Endothelial cell of umbilical vein (primary cell): ENCODE results near the gene GPR160. TPM values are rescaled to one million over a fixed set of nuclear protein-coding genes. Genes with fewer than 3 reads are reported as not detected.

Experiments used
- BruUV-seq: library from RNA; stranded (reverse); fragments of 400-500 nt; replicated peaks from 2 replicates; lab custom pipeline; 2021; lab: Mats Ljungman, UMichigan
- CTCF ChIA-PET: fragments of 300-600, 350-600 bp; sonication (Branson Sonifier 250); formaldehyde crosslinking; loops from one replicate; lab custom pipeline; 2021; ENCODE audit warnings: antibody characterized with exemption, inconsistent platforms; lab: Charles Lee
- POLR2A ChIA-PET: fragments of 300-600, 350-600 bp; sonication (Branson Sonifier 250); formaldehyde crosslinking; loops from one replicate; lab custom pipeline; 2021; ENCODE audit warnings: antibody characterized with exemption, inconsistent platforms; lab: Charles Lee
- DNase-seq: peaks from one replicate; pipeline ENCODE4 v3.0.0-alpha.2; 2011; ENCODE audit warnings: low read depth, low spot score
- FAIRE-seq: peaks from 2 replicates; lab custom pipeline; 2011; peaks lifted over from hg19 to GRCh38; lab: Jason Lieb, UNC
- H2AFZ ChIP-seq: 2 replicates; pipeline ENCODE4 v1.6.0; 2012; ENCODE audit warnings: low read depth, low read length, control low read depth, inconsistent platforms
- H3K27ac ChIP-seq: 2 replicates; pipeline ENCODE4 v1.5.1; 2011; ENCODE audit warnings: low read depth, mild to moderate bottlenecking, control low read depth, low read length, moderate library complexity; ENCODE audit not compliant: insufficient read depth
- H3K27me3 ChIP-seq, 2 experiments: 2 replicates each; pipeline versions ENCODE4 v1.6.0 to v1.6.1; 2011; ENCODE audit warnings: low read length in 2 of 2, mixed read lengths in 1 of 2; ENCODE audit not compliant: control insufficient read depth in 2 of 2, insufficient read depth in 2 of 2
- H3K36me3 ChIP-seq, 2 experiments: 2 replicates in 1 of 2; 3 replicates in 1 of 2; pipeline ENCODE4 v1.5.1; 2011; ENCODE audit warnings: low read length in 2 of 2, mild to moderate bottlenecking in 1 of 2, moderate library complexity in 1 of 2; ENCODE audit not compliant: control insufficient read depth in 2 of 2, insufficient read depth in 2 of 2; ENCODE audit errors: extremely low read depth in 1 of 2
- H3K4me1 ChIP-seq: 3 replicates; pipeline ENCODE4 v1.5.1; 2011; ENCODE audit warnings: mild to moderate bottlenecking, low read length; ENCODE audit not compliant: control insufficient read depth, insufficient read depth; ENCODE audit errors: extremely low read depth
- H3K4me2 ChIP-seq: 2 replicates; pipeline ENCODE4 v1.6.1; 2011; ENCODE audit warnings: low read length, control low read depth, mixed read lengths; ENCODE audit not compliant: insufficient read depth
- H3K4me3 ChIP-seq, 3 experiments: fragments of 200-600 bp in 1 of 3; sonication (generic), shearing (Covaris generic) in 1 of 3; replicated peaks in 1 of 3; 2 replicates each; pipeline ENCODE4 v1.5.1; 2011 to 2016; ENCODE audit warnings: control low read depth in 3 of 3, low read length in 3 of 3, mild to moderate bottlenecking in 2 of 3, inconsistent platforms in 1 of 3, low read depth in 1 of 3, moderate library complexity in 1 of 3; ENCODE audit not compliant: insufficient read depth in 1 of 3
- H3K79me2 ChIP-seq: 2 replicates; pipeline ENCODE4 v1.6.0; 2012; ENCODE audit warnings: low read length, inconsistent platforms; ENCODE audit not compliant: control insufficient read depth, insufficient read depth
- H3K9ac ChIP-seq: replicated peaks from 2 replicates; pipeline ENCODE3; 2011; ENCODE audit warnings: low read length, control low read depth; ENCODE audit not compliant: insufficient read depth; ENCODE audit errors: extremely low read depth
- H3K9me1 ChIP-seq: replicated peaks from 3 replicates; pipeline ENCODE4 v1.6.0; 2011; ENCODE audit warnings: mild to moderate bottlenecking, low read length; ENCODE audit not compliant: control insufficient read depth, insufficient read depth; ENCODE audit errors: extremely low read depth
- H3K9me3 ChIP-seq: replicated peaks from 2 replicates; pipeline ENCODE4 v1.5.1; 2012; ENCODE audit warnings: low read length, inconsistent platforms; ENCODE audit not compliant: control insufficient read depth, insufficient read depth
- H4K20me1 ChIP-seq: replicated peaks from 2 replicates; pipeline ENCODE3; 2011; ENCODE audit warnings: mild to moderate bottlenecking, low read length; ENCODE audit not compliant: control insufficient read depth, insufficient read depth; ENCODE audit errors: extremely low read depth
- EZH2 ChIP-seq: IDR thresholded peaks from 2 replicates; pipeline ENCODE4 v1.6.1; 2012; ENCODE audit warnings: borderline replicate concordance, low read depth, mild to moderate bottlenecking, moderate library complexity, low read length, inconsistent platforms; ENCODE audit not compliant: severe bottlenecking
- FOS ChIP-seq: IDR thresholded peaks from 2 replicates; pipeline ENCODE4 v1.6.1; 2011; ENCODE audit warnings: mild to moderate bottlenecking, low read length, moderate library complexity, borderline replicate concordance; ENCODE audit not compliant: insufficient read depth
- GATA2 ChIP-seq: IDR thresholded peaks from 2 replicates; pipeline ENCODE4 v1.7.0; 2011; ENCODE audit warnings: low read depth, mild to moderate bottlenecking, moderate library complexity, mixed read lengths, low read length; ENCODE audit not compliant: insufficient read length, insufficient read depth
- JUN ChIP-seq: IDR thresholded peaks from 2 replicates; pipeline ENCODE4 v1.6.1; 2011; ENCODE audit warnings: borderline replicate concordance, low read depth; ENCODE audit not compliant: insufficient read length, insufficient read depth
- MYC ChIP-seq: IDR thresholded peaks from one replicate; pipeline ENCODE4 v1.6.1; 2011; ENCODE audit warnings: mild to moderate bottlenecking, low read depth, low read length
- POLR2A ChIP-seq: IDR thresholded peaks from 2 replicates; pipeline ENCODE4 v1.6.1; 2012; ENCODE audit warnings: low read depth, mild to moderate bottlenecking, control low read depth, low read length
- POLR2AphosphoS5 ChIP-seq: IDR thresholded peaks from 2 replicates; pipeline ENCODE4 v1.6.1; 2012; ENCODE audit warnings: low read depth, mild to moderate bottlenecking, control low read depth, low read length, moderate library complexity; ENCODE audit not compliant: insufficient read depth
- dilution Hi-C: fragments of 300-500 bp; cut with MboI; formaldehyde crosslinking; loops from one replicate; pipeline ENCODE4 v1.15.0; 2019; ENCODE audit warnings: low sequenced_read_pairs; ENCODE audit not compliant: extremely low pct_ligation_motif_present
- intact Hi-C: fragments of 100-400 bp; cut with micrococcal nuclease; formaldehyde crosslinking; loops from one replicate; pipeline ENCODE4 v1.10.0; 2022
- polyA plus RNA-seq, 4 experiments: library from polyadenylated mRNA; depleted of rRNA in 3 of 4; stranded (reverse) in 3 of 4; unstranded in 1 of 4; fragments of >200 nt; gene quantifications; 2 replicates each; pipeline versions ENCODE4 v1.2.1 to v1.2.3, GENCODE V29; 2011 to 2012; ENCODE audit warnings: missing spikeins in 1 of 4
- total RNA-seq: library from RNA; stranded (reverse); gene quantifications from 2 replicates; pipeline ENCODE4 v1.2.3, GENCODE V29; 2021
- TF ChIP-seq, protein P1 (sequence below), 2 donors: IDR thresholded peaks; 1 replicate in 1 of 2; 2 replicates in 1 of 2; pipeline ENCODE4 v1.5.1; 2011; ENCODE audit warnings: low read length in 2 of 2, mild to moderate bottlenecking in 2 of 2, moderate library complexity in 2 of 2, control low read depth in 1 of 2, inconsistent platforms in 1 of 2, low read depth in 1 of 2; ENCODE audit not compliant: insufficient read depth in 1 of 2; ENCODE audit errors: extremely low read depth in 1 of 2
- TF ChIP-seq, protein P2 (sequence below): IDR thresholded peaks from 2 replicates; pipeline ENCODE4 v1.6.1; 2011; ENCODE audit not compliant: insufficient read depth, insufficient read length

Gene GPR160
- total and polyA plus RNA-seq, 2 donors (not counting 3 experiments of a cell fraction or from before 2014, with no cell fraction given), result 0.39 to 1.3 TPM

DNA sequence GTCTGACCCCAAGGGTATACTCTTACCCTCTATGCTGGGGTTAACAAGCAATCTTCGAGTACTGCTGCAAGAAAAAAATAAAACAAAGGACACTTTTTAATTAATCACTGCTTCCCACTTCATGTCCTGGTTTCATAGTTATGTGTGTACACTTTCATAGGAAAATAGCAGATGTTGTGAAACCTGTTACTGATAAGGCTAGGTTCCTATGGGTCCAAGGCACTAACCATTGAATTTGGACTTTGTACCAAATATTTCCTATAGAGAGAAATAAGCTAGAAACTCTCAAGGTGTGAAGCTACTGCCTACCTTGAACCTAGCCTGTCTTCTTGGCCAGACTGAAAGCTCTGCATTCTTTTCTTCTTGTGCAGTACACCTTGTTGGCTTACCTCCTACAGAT lies 14.6 kb upstream of the GPR160 start:
- Histone ChIP-seq H3K4me2 (no peak overlapping the region), H3K36me3 (no peaks in the 10 kb centered on the region), H3K79me2 (no peaks in the 10 kb centered on the region), H3K27ac (no peak overlapping the region), H3K4me1 (no peaks in the 10 kb centered on the region), H3K4me3 (no peak overlapping the region), H4K20me1 (no peaks in the 10 kb centered on the region), H3K27me3 (peaks cover 8 to 10% of the 10 kb centered on the region in 2 experiments), H3K9me1 (no peaks in the 10 kb centered on the region), H3K9me3 (no peaks in the 10 kb centered on the region), H2AFZ (no peak overlapping the region), H3K9ac (no peak overlapping the region)
- FAIRE-seq (no peak), DNase-seq (no peak)
- ChIA-PET POLR2A (no interaction called here), CTCF (interaction anchor here (1.1 kb wide), 1 partner anchor 17 kb away, joined by 4 read pairs; no protein-coding TSS in a partner anchor)
- intact Hi-C loops, result no loop called here
- dilution Hi-C loops, result no loop called here
- no peak for TF ChIP-seq GATA2
- no TSS peak for BruUV-seq

DNA sequence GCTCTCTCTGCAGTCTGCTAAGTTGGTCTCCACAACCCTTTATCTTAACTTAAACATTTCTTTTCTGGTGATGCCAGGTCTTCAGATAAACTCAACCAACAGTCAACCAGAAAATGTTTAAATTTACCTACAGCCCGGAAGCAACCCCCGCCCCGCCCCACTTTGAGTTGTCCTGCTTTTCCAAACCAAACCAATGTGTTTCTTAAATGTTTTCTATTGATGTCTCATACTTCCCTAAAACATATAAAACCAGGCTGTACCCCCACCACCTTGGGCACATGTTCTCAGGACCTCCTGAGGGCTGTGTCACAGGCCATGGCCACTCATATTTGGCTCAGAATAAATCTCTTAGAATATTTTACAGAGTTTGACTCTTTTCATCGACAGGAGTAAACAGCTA lies 13.2 kb upstream of the GPR160 start:
- dilution Hi-C loops, result no loop called here
- BruUV-seq, result no TSS peak
- POLR2A ChIA-PET, result no interaction called here

More for the DNA sequence above, 13.2 kb upstream of the GPR160 start:
- Histone ChIP-seq H3K4me2 (no peak overlapping the region), H3K27me3 (peaks cover 4 to 13% of the 10 kb centered on the region in 2 experiments), H3K9me3 (no peaks in the 10 kb centered on the region), H4K20me1 (no peaks in the 10 kb centered on the region), H3K4me1 (no peaks in the 10 kb centered on the region), H3K4me3 (no peak overlapping the region), H3K36me3 (no peaks in the 10 kb centered on the region), H3K27ac (no peak overlapping the region), H3K9ac (no peak overlapping the region), H3K9me1 (no peaks in the 10 kb centered on the region), H2AFZ (no peak overlapping the region), H3K79me2 (no peaks in the 10 kb centered on the region)
- TF ChIP-seq POLR2A (no peak), MYC (no peak), JUN (no peak), FOS (no peak), GATA2 (no peak), POLR2AphosphoS5 (no peak), EZH2 (no peak)
- TF ChIP-seq, protein P1, sequence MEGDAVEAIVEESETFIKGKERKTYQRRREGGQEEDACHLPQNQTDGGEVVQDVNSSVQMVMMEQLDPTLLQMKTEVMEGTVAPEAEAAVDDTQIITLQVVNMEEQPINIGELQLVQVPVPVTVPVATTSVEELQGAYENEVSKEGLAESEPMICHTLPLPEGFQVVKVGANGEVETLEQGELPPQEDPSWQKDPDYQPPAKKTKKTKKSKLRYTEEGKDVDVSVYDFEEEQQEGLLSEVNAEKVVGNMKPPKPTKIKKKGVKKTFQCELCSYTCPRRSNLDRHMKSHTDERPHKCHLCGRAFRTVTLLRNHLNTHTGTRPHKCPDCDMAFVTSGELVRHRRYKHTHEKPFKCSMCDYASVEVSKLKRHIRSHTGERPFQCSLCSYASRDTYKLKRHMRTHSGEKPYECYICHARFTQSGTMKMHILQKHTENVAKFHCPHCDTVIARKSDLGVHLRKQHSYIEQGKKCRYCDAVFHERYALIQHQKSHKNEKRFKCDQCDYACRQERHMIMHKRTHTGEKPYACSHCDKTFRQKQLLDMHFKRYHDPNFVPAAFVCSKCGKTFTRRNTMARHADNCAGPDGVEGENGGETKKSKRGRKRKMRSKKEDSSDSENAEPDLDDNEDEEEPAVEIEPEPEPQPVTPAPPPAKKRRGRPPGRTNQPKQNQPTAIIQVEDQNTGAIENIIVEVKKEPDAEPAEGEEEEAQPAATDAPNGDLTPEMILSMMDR (IDR thresholded peaks at IDR 0.05; ENCODE audit: extremely low read depth in 1 of 2, insufficient read depth in 1 of 2, low read depth in 1 of 2, low read length in 2 of 2), result no peak
- TF ChIP-seq, protein P2, sequence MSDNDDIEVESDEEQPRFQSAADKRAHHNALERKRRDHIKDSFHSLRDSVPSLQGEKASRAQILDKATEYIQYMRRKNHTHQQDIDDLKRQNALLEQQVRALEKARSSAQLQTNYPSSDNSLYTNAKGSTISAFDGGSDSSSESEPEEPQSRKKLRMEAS, result no peak
- no peak for DNase-seq
- no peak for FAIRE-seq
- CTCF ChIA-PET, result no interaction called here
- intact Hi-C loops, result no loop called here
